Thymus (tissue), 11 donors: Measurements from ENCODE around the gene FAM90A1. TPM values are rescaled to one million over a fixed set of nuclear protein-coding genes. Genes with fewer than 3 reads are reported as not detected.
"Not testable (repeated sequence)": the region's sequence is repeated elsewhere in the genome, so short reads cannot be mapped to it uniquely, and the experiment has no call there.

ENCODE experiments used
- DNase-seq, 9 donors: peaks; one replicate each; pipeline ENCODE4 v3.0.0-alpha.2; 2013; ENCODE audit warnings: low spot score in 9 of 9, low read depth in 6 of 9, missing footprints in 1 of 9
- H3K27ac ChIP-seq, 2 donors: one replicate each; pipeline ENCODE4 v1.5.1; 2013; ENCODE audit warnings: control low read depth in 1 of 2, low read depth in 1 of 2, low read length in 1 of 2, mild to moderate bottlenecking in 1 of 2, moderate library complexity in 1 of 2
- H3K27me3 ChIP-seq, 2 donors: one replicate each; pipeline ENCODE4 v1.5.1; 2013; ENCODE audit warnings: low read length in 1 of 2; ENCODE audit not compliant: control insufficient read depth in 2 of 2, insufficient read depth in 1 of 2
- H3K36me3 ChIP-seq, 2 donors: one replicate each; pipeline ENCODE4 v1.5.1; 2013; ENCODE audit warnings: low read length in 1 of 2, mild to moderate bottlenecking in 1 of 2, moderate library complexity in 1 of 2; ENCODE audit not compliant: control insufficient read depth in 2 of 2, insufficient read depth in 2 of 2
- H3K4me1 ChIP-seq, 2 donors: one replicate each; pipeline ENCODE4 v1.5.1; 2013; ENCODE audit warnings: low read length in 2 of 2; ENCODE audit not compliant: control insufficient read depth in 2 of 2, insufficient read depth in 2 of 2
- H3K4me3 ChIP-seq, 2 donors: one replicate each; pipeline ENCODE4 v1.5.1; 2013; ENCODE audit warnings: low read length in 2 of 2, control low read depth in 1 of 2, mild to moderate bottlenecking in 1 of 2
- H3K9me3 ChIP-seq, 2 donors: one replicate each; pipeline ENCODE4 v1.5.1; 2013; ENCODE audit warnings: low read length in 1 of 2, mild to moderate bottlenecking in 1 of 2; ENCODE audit not compliant: control insufficient read depth in 2 of 2, insufficient read depth in 1 of 2
- WGBS: extraction: QIAGEN DNeasy Blood & Tissue Kit; methylation state at CpG from one replicate; pipeline ENCODE4 v1.1.7; 2013; 5-methylcytosine and 5-hydroxymethylcytosine counted together
- polyA plus RNA-seq: library from polyadenylated mRNA; stranded (reverse); fragments of 200-250 nt; gene quantifications from one replicate; pipeline ENCODE4 v1.2.3, GENCODE V29; 2013
- total RNA-seq: library from RNA; stranded (reverse); fragments of 120-200 nt; gene quantifications from one replicate; pipeline ENCODE4 v1.2.4, GENCODE V29; 2013
- donor health status: healthy.

Gene FAM90A1
- total and polyA plus RNA-seq, 2 donors = 0.24 to 0.37 TPM

- H3K4me3 ChIP-seq, DNase-seq, H3K27ac ChIP-seq, H3K4me1 ChIP-seq, H3K9me3 ChIP-seq, H3K27me3 ChIP-seq, H3K36me3 ChIP-seq: not testable (repeated sequence)
- 89% methylated on average over 7 of the region's 7 CpGs for WGBS
These were observed 7.3 kb upstream of the FAM90A1 start for GRCh38 chr12:8234746-8235145.

GRCh38 chr12:8233935-8234495 lies 6.6 kb upstream of the FAM90A1 start:
- H3K27ac ChIP-seq = not testable (repeated sequence)

GRCh38 chr12:8233300-8233855 lies 6.0 kb upstream of the FAM90A1 start:
- DNase-seq, H3K9me3 ChIP-seq, H3K27ac ChIP-seq, H3K36me3 ChIP-seq, H3K27me3 ChIP-seq, H3K4me1 ChIP-seq, H3K4me3 ChIP-seq: not testable (repeated sequence)
- 96% methylated on average over 14 of the region's 14 CpGs for WGBS

More at GRCh38 chr12:8233935-8234495, 6.6 kb upstream of the FAM90A1 start:
- not testable (repeated sequence) for H3K4me3 ChIP-seq, H3K9me3 ChIP-seq, H3K36me3 ChIP-seq, H3K27me3 ChIP-seq, H3K4me1 ChIP-seq, DNase-seq
- 91% methylated on average over 20 of the region's 20 CpGs for WGBS

- 44% methylated on average over 22 of the region's 22 CpGs for WGBS
- H3K36me3 ChIP-seq, H3K9me3 ChIP-seq, H3K27me3 ChIP-seq, H3K27ac ChIP-seq, H3K4me1 ChIP-seq, DNase-seq, H3K4me3 ChIP-seq: not testable (repeated sequence)
These were observed 4.5 kb upstream of the FAM90A1 start for GRCh38 chr12:8231666-8232608.

- not testable (repeated sequence) for H3K27ac ChIP-seq, H3K4me1 ChIP-seq, DNase-seq, H3K4me3 ChIP-seq, H3K27me3 ChIP-seq, H3K9me3 ChIP-seq, H3K36me3 ChIP-seq
- WGBS = 67% methylated on average over 3 of the region's 5 CpGs
These were observed 3.6 kb upstream of the FAM90A1 start for GRCh38 chr12:8231049-8231448.

GRCh38 chr12:8229486-8229885 lies 2.1 kb upstream of the FAM90A1 start:
- not testable (repeated sequence) for H3K9me3 ChIP-seq, H3K4me3 ChIP-seq, H3K36me3 ChIP-seq, DNase-seq, H3K27ac ChIP-seq, H3K4me1 ChIP-seq, H3K27me3 ChIP-seq
- WGBS = 78% methylated on average over 7 of the region's 7 CpGs

GRCh38 chr12:8228607-8229006 lies 1.2 kb upstream of the FAM90A1 start:
- not testable (repeated sequence) for H3K27me3 ChIP-seq, H3K36me3 ChIP-seq, H3K9me3 ChIP-seq, DNase-seq, H3K27ac ChIP-seq, H3K4me1 ChIP-seq, H3K4me3 ChIP-seq
- WGBS = 97% methylated on average over 11 of the region's 11 CpGs

- WGBS = 56% methylated on average over 7 of the region's 7 CpGs
- H3K36me3 ChIP-seq, H3K27me3 ChIP-seq, DNase-seq, H3K4me1 ChIP-seq, H3K4me3 ChIP-seq, H3K27ac ChIP-seq, H3K9me3 ChIP-seq: not testable (repeated sequence)
These were observed 287 bp upstream of the FAM90A1 start for GRCh38 chr12:8227732-8228077.

- DNase-seq = no peak
- Histone ChIP-seq H3K27ac (no peak overlapping the region), H3K4me1 (no peaks in the 10 kb centered on the region), H3K27me3 (no peaks in the 10 kb centered on the region), H3K36me3 (no peaks in the 10 kb centered on the region), H3K9me3 (no peaks in the 10 kb centered on the region), H3K4me3 (no peak overlapping the region)
- WGBS = 96% methylated on average over 8 of the region's 8 CpGs
These were observed 1.1 kb downstream of the FAM90A1 start for GRCh38 chr12:8226355-8226754.
